Adrenal gland (tissue), 12 donors: ENCODE data around the gene RDH12. TPM values are rescaled to one million over a fixed set of nuclear protein-coding genes. Genes with fewer than 3 reads are reported as not detected.

Experiments used
- DNase-seq, 7 donors: peaks; one replicate each; pipeline ENCODE4 v3.0.0-alpha.2; 2019 to 2020
- H3K27ac ChIP-seq, 5 donors: fragments of 200-600 bp; sonication (generic) in 4 of 5; 1 replicate in 3 of 5; 2 replicates in 2 of 5; pipeline versions ENCODE4 v1.5.1 to v1.8.0; 2016 to 2020; ENCODE audit warnings: mild to moderate bottlenecking in 1 of 5
- H3K27me3 ChIP-seq: fragments of 200-600 bp; 2 replicates; pipeline ENCODE4 v1.8.0; 2021
- H3K36me3 ChIP-seq, 2 donors: fragments of 200-600 bp; replicated peaks in 1 of 2; 1 replicate in 1 of 2; 2 replicates in 1 of 2; pipeline versions ENCODE4 v1.5.1 to v1.8.0; 2018 to 2022
- H3K4me1 ChIP-seq, 2 donors: fragments of 200-600 bp; replicated peaks in 1 of 2; 1 replicate in 1 of 2; 2 replicates in 1 of 2; pipeline versions ENCODE4 v1.5.1 to v1.8.0; 2018 to 2021
- H3K4me3 ChIP-seq, 4 donors: fragments of 200-600 bp; sonication (generic) in 3 of 4; one replicate each; pipeline ENCODE4 v1.5.1; 2016 to 2018
- H3K9me3 ChIP-seq, 3 donors: fragments of 200-600 bp; sonication (generic) in 1 of 3; replicated peaks in 1 of 3; 1 replicate in 2 of 3; 2 replicates in 1 of 3; pipeline versions ENCODE4 v1.5.1 to v1.8.0; 2016 to 2021
- POLR2A ChIP-seq, 2 donors: fragments of 450-650 bp; IDR thresholded peaks; one replicate each; pipeline ENCODE4 v1.6.1; 2017; ENCODE audit warnings: antibody characterized with exemption in 2 of 2, mild to moderate bottlenecking in 2 of 2, moderate library complexity in 1 of 2
- WGBS, 4 donors: extraction: QIAGEN DNeasy Blood & Tissue Kit in 2 of 4; methylation state at CpG; one replicate each; pipeline versions ENCODE4 v1.1.5 to v1.1.7; 2013 to 2017; 5-methylcytosine and 5-hydroxymethylcytosine counted together
- intact Hi-C, 2 donors: fragments of 100-400 bp; cut with DNase I; formaldehyde crosslinking; loops; one replicate each; pipeline versions ENCODE4 v1.14.1 to v1.15.0; 2022 to 2023
- polyA plus RNA-seq, 3 donors: library from polyadenylated mRNA; stranded (reverse); fragments of 200-250 nt in 2 of 3; fragments of 350-450 nt in 1 of 3; fragmentation: Illumina TruSeq in 1 of 3; extraction: RNeasy Lipid Tissue Mini Kit (QIAGEN cat#74804) in 1 of 3; gene quantifications; one replicate each; pipeline ENCODE4 v1.2.3, GENCODE V29; 2013 to 2014
- total RNA-seq, 9 donors: library from RNA; depleted of rRNA in 4 of 9; stranded (reverse); fragments of >200 nt in 4 of 9; fragments of 120-200 nt in 1 of 9; fragmentation: NEBNext Ultra II Directional in 1 of 9; extraction: Animal tissue kit (Norgen Biotek cat#: 25700) in 1 of 9; gene quantifications; one replicate each; pipeline versions ENCODE4 v1.1.0 to v1.2.4, GENCODE V29; 2013 to 2023
- TF ChIP-seq, protein P1 (sequence below), 6 experiments: fragments of 450-650 bp in 4 of 6; fragments of 200-600 bp in 2 of 6; sonication (generic) in 1 of 6; IDR thresholded peaks; 1 replicate in 5 of 6; 2 replicates in 1 of 6; pipeline versions ENCODE4 v1.5.1 to v1.8.0; 2016 to 2021; ENCODE audit warnings: antibody characterized with exemption in 6 of 6, mild to moderate bottlenecking in 2 of 6, moderate library complexity in 1 of 6
- donor health status: healthy with polysubstance abuse.
- donor health status: Bipolar disorder and iron deficiency.
- donor health status: DM: yes; HTN: yes; CAD: no.
- donor health status: DM: no; HTN: no; CAD: no.
- donor health status: DM: no; HTN: no; CAD: no.
- donor health status: DM: yes; HTN: yes; CAD: no.

RDH12 gene
- total and polyA plus RNA-seq, 12 donors, result 1.0 to 192 (median 2.5) TPM

DNA sequence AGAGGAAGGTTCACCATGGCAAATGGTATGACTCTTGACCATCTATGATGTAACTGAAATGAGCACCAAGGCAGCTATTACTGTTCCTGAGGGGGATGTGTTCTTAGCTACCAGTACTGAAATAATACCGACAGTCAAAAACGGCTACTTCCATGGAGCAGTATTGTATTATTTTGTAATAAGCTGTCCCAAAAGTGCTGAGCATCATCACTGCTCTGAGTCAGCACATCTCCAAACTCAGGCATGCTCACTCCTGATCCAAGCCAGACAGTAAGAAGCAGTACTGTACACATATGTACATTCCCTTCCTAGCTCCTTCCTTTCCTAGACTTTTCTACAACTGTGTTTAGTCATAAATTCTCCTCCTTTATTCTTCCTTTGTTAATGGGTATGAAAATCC lies 35.8 kb upstream of the RDH12 start:
- H3K4me3 ChIP-seq, result no peak overlapping the region
- H3K27me3 ChIP-seq, result no peaks in the 10 kb centered on the region
- intact Hi-C loops, result no loop called here
- no peaks in the 10 kb centered on the region for H3K36me3 ChIP-seq
- peak in 1 of 7 donors; percentile 20 for DNase-seq
- 63 to 73% (median 70%) methylated on average over 2 of the region's 2 CpGs for WGBS, 4 donors
- no peak overlapping the region for H3K27ac ChIP-seq
- peaks cover 0 to 14% of the 10 kb centered on the region in 2 donors for H3K4me1 ChIP-seq
- no peaks in the 10 kb centered on the region for H3K9me3 ChIP-seq
- TF ChIP-seq, protein P1, sequence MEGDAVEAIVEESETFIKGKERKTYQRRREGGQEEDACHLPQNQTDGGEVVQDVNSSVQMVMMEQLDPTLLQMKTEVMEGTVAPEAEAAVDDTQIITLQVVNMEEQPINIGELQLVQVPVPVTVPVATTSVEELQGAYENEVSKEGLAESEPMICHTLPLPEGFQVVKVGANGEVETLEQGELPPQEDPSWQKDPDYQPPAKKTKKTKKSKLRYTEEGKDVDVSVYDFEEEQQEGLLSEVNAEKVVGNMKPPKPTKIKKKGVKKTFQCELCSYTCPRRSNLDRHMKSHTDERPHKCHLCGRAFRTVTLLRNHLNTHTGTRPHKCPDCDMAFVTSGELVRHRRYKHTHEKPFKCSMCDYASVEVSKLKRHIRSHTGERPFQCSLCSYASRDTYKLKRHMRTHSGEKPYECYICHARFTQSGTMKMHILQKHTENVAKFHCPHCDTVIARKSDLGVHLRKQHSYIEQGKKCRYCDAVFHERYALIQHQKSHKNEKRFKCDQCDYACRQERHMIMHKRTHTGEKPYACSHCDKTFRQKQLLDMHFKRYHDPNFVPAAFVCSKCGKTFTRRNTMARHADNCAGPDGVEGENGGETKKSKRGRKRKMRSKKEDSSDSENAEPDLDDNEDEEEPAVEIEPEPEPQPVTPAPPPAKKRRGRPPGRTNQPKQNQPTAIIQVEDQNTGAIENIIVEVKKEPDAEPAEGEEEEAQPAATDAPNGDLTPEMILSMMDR (IDR thresholded peaks at IDR 0.05), result no peak
- no peak for TF ChIP-seq POLR2A (IDR thresholded peaks at IDR 0.05)

DNA sequence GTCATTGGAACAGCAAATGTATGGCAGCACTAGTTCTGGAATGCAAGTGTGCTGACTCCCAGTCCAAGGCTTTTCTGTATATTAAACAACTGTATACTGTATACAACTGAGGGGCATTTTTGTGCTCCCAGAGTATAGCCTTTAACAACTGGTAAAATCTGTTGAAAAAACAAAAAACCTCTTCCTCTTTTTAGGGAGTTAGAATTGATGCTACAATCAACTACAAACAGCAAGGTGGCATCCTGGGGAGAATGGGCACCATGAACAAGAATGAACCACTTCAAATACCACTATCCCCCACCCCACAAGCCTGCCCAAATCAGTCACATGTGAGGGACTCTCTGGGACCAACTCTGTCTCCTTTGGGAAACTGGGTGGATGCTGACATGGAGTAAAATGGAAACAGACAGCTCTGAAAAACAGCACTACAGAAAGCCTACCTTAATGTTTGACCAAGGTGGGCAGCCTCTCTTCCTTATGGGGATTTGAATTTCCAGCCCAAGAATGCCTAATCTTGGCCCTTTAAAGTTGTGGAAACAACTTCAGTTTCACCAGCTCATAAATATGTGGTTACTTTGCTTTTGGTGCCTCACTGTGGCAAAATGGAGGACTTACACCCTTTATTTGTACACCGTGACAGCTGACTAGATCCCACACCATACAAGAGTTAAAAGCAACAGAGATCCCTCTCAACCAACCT lies 34.8 kb upstream of the RDH12 start:
- H3K4me1 ChIP-seq, result peaks cover 0 to 21% of the 10 kb centered on the region in 2 donors
- no peak overlapping the region for H3K27ac ChIP-seq
- DNase-seq, result peak; percentile 16 to 63 (median 33)
- no peaks in the 10 kb centered on the region for H3K27me3 ChIP-seq
- H3K36me3 ChIP-seq, result no peaks in the 10 kb centered on the region
- H3K4me3 ChIP-seq, result no peak overlapping the region
- TF ChIP-seq, protein P1 (IDR thresholded peaks at IDR 0.05), result peak; percentile 37 to 85 (median 75)
- no peak for TF ChIP-seq POLR2A (IDR thresholded peaks at IDR 0.05)
- 10 to 15% (median 14%) methylated on average over 1 of the region's 1 CpG for WGBS, 4 donors
- intact Hi-C loops, result no loop called here
- no peaks in the 10 kb centered on the region for H3K9me3 ChIP-seq

DNA sequence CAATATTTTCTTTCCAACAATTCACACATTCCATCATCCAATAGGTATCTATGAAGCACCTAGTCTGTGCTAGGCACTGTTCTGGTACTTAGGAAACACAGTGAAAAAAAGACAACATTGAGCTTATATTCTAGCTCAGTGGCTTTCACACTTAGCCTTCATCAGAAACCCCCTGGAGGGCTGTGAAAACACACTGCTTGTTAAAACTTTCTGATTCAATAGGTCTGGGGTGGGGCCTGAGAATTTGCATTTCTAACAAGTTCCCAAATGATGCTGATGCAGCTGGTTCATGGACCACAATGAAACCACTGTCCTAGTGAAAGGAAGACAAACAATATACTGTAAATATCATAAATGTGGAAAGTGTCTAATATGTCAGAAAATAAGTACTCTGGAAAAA lies 33.1 kb upstream of the RDH12 start:
- TF ChIP-seq, protein P1 (IDR thresholded peaks at IDR 0.05), result no peak
- no peak for TF ChIP-seq POLR2A (IDR thresholded peaks at IDR 0.05)
- intact Hi-C loops, result no loop called here

DNA sequence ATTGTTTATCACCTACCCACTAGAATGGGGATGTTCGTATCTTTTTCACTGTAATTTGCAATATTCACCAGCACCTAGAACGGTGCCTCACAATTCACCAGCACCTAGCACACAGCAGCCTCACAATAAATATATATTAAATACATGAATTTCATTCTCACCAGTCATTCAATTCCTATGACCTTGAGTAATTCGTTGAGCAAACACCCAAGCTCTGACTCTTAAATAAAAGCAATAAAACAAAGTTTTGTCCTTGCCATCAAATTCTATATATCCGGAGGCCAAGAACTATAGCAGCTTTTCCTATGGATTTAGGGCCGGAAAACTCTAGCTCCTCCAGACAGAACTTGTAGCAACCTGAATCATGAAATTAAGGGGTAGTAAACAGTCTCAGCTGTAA lies 28.2 kb upstream of the RDH12 start:
- TF ChIP-seq POLR2A (IDR thresholded peaks at IDR 0.05), result no peak
- TF ChIP-seq, protein P1 (IDR thresholded peaks at IDR 0.05), result no peak
- peaks cover 0 to 9% of the 10 kb centered on the region in 2 donors for H3K36me3 ChIP-seq
- intact Hi-C loops, result loop anchor here in 1 of 2 donors (5.0 kb wide), 1 partner anchor 56 kb away; the partner anchor contains the start of gene ARG2
- H3K4me3 ChIP-seq, result peak overlapping the region in 3 of 4 donors; percentile 80 to 92 (median 81)
- H3K27ac ChIP-seq, result peak overlapping the region in 1 of 5 donors; percentile 98
- H3K27me3 ChIP-seq, result no peaks in the 10 kb centered on the region
- no peaks in the 10 kb centered on the region for H3K9me3 ChIP-seq
- 32 to 42% (median 37%) methylated on average over 5 of the region's 5 CpGs for WGBS, 4 donors
- peaks cover 16 to 43% of the 10 kb centered on the region in 2 donors for H3K4me1 ChIP-seq
- no peak for DNase-seq

More for the DNA sequence above, 33.1 kb upstream of the RDH12 start:
- no peaks in the 10 kb centered on the region for H3K9me3 ChIP-seq
- no peaks in the 10 kb centered on the region for H3K36me3 ChIP-seq
- H3K27me3 ChIP-seq, result no peaks in the 10 kb centered on the region
- H3K4me3 ChIP-seq, result no peak overlapping the region
- no peak for DNase-seq
- peaks cover 15 to 38% of the 10 kb centered on the region in 2 donors for H3K4me1 ChIP-seq
- H3K27ac ChIP-seq, result no peak overlapping the region
